Dermis blood vessel endothelial cell (primary cell): ENCODE results near the gene UBTD1. TPM values are rescaled to one million over a fixed set of nuclear protein-coding genes. Genes with fewer than 3 reads are reported as not detected.

Experiments
- DNase-seq: peaks from one replicate; pipeline ENCODE4 v3.0.0; 2010
- total RNA-seq: library from RNA; depleted of rRNA; stranded (reverse); fragments of >200 nt; gene quantifications from 2 replicates; pipeline ENCODE4 v1.2.3, GENCODE V29; 2014

UBTD1 gene
- total RNA-seq, 1 donor from 2014 or later, result 78.1 TPM

DNA sequence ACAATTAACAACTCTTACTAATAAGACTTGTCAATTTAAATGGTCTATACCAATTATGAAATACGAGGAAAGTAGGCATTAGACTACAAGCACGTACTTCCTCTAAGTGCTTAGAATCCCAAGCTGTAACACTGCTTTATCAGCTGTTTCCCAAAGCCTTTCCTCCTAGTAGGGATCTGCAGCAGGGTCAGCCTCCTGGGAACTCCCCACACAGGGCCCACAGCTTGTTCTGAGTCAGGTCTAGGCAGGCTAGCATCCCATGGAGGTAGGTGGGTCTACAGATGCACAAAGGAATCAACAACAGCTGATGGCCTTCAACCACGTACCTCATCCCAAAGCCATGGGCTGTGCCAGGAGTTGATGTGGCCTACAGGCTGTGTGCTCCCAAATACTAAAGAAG, 15.2 kb upstream of the UBTD1 start:
- DNase-seq, result peak; percentile 58

DNA sequence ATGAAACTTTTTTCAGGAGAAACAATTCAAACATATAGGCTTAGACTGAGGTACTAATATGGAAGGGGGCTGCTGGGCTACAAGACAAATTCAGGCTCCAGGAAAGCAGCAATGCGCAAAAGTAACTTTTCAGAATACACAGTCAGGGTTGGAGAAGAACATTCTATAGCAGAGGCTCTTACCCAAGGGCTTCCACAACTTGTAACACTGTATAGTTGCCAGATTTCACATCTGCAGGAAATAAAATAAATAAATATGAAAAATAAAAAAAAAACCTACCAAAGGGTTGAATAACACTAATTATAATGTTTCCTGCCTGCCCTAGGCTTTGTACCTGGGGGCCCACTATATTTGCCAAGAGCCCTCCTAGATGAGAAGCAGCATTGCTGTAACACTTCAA, 14.8 kb upstream of the UBTD1 start:
- peak; percentile 35 for DNase-seq

DNA sequence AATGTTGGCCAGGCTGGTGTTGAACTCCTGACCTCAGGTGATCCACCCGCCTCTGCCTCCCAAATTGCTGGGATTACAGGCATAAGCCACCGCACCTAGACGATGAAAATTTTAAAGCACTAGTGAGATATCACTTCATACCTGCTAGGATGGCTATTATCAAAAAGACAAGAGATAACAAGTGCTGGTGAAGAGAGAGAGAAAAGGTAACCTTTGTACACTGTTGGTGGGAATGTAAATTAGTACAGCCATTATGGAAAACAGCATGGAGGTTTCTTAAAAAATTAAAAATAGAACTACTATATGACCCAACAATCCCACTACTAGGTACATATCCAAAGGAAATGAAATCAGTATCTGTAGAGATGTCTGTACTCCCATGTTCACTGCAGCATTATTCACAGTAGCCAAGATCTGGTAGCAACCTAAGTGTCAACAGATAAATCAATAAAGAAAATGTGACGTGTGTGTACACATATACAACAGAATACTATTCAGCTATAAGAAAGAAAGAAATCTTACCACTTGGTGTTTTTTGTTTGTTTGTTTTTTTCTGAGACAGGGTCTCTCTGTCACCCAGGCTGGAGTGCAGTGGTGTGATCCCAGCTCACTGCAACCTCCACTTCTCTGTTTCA, 13.0 kb upstream of the UBTD1 start:
- no peak for DNase-seq

DNA sequence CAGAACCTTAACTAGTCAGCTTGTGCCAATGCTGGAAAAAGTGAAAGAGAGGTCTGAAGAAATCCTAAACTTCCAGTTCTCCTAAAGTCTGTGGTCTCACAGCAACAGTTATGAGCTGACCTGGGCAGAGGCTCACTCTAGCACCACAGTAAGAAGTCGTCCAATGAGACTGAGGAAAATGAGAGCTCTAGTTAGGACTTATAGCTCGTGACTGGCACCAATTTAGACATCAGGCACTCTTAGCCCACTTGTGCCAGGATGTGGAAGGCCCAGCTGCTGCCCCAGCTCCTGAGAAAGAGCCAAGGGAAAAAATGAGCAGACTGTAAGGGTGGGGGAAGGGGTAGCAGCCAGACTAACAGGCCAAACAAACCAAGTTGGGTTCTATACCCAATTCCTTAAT, 8.1 kb upstream of the UBTD1 start:
- DNase-seq, result peak; percentile 24

DNA sequence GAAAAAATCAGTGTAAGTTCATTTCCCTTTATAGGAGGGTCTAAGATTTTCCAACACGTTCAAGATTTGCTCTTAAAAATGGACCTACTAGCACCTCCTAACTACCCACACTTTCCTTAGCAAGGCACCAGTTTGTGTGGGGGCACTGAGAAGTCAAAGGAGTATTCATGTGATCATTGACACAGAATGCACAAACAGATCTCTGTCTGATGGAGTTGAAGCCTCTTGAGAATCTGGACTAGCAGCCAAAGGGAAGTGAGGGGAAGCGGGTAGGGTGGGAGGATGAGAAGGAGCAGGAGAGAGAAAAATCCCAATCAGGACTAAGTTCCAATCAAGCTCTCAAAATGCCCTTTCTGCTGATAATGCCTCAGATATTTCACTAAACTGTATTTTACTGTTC, 4.6 kb upstream of the UBTD1 start:
- no peak for DNase-seq

DNA sequence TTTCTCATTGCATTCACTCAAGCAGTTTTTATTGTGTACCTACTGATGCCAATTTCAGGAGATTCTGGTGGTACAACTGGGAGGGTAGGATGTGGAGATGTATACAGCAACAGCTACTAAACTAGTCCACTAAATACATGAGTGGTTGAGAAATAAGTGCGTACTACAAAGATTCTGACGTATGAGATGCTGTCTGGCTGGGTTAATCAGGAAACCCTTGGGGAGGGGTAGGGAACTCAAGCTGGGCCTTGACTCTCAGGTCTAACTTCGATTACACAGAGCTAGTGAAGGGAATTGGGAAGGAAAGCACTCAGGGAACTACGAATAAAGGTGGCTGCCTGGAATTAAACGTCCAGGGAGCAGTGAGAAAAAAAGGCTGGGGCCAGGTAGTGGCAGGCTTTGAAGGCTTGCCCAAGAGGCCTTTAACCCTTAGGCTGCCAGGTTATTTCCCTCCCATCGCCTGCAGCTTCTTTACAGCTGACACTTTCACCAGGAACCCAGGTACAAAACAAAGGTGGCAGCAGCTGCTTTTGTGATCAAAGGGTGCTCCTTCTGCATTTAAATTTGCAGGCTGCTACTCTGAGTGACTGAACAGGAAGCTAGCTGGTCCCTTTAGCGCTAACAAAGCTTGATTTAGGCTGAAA, 3.7 kb upstream of the UBTD1 start:
- DNase-seq, result no peak

DNA sequence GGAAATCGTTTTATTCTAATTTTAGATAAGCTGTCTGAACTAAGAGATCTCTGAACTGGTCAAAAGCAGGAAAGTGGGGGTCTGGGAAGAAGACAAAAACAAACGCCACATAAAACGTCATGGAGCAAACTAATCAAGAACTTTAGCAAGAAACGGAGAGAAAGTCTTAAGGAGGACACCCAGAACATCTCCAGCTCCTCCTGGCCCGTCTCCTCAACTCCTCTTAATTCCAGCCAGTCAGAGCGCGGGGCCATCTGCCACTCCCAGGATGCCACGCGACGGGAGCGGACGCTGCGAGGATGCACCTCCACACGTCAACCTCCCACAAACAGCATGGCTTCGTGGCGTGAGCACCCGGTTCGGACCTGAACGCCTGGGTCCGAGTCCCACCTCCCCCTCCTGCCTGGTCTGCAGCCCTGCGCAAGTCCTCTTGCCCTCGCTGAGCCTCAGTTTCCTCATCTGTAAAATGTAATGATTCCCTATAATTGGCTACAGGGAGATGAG, 1.1 kb upstream of the UBTD1 start:
- DNase-seq, result peak; percentile 82

DNA sequence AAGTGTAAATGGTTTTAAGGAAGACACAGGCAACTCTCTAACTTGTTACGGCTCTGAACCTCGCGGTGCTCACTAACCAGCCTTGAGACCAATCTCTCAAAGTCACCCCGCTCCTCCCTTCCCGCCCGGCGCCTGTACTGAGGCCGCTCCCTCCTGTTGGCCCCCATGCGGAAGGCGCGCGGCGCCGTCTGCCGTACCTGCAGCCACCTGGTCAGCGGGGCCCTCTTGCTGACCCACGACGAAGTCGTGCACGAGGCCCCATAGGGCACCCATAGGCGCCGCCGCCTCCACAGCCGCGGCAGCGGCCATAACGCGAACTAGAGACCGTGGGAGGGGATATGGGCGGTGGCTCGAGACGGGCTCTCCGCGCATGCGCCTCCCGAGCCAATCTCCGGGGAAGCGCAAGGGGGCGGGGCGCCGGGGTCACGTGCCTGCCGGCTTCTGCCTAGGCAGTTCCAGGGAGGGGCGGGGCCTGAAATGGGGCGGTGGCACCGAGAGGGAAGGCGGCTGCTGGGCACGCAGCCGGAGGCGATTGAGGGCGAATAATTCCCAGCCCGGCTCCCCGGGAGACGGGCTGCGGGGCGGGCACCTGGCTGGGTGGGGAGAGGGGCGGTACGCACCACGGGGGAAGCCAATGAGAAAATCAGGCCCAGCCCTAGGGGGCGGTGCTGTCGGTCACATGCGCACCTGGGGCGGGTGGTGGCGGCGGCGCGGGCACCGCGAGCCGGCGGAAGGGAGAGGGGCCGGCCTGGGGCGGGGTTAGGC, 466 bp upstream of the UBTD1 start, which contains the start of gene MMS19:
MMS19 (minus strand) TSS at position 347 of the 765 bp plus-strand sequence; CDS start at position 309, 38 bp downstream.
- peak; percentile 98 for DNase-seq

DNA sequence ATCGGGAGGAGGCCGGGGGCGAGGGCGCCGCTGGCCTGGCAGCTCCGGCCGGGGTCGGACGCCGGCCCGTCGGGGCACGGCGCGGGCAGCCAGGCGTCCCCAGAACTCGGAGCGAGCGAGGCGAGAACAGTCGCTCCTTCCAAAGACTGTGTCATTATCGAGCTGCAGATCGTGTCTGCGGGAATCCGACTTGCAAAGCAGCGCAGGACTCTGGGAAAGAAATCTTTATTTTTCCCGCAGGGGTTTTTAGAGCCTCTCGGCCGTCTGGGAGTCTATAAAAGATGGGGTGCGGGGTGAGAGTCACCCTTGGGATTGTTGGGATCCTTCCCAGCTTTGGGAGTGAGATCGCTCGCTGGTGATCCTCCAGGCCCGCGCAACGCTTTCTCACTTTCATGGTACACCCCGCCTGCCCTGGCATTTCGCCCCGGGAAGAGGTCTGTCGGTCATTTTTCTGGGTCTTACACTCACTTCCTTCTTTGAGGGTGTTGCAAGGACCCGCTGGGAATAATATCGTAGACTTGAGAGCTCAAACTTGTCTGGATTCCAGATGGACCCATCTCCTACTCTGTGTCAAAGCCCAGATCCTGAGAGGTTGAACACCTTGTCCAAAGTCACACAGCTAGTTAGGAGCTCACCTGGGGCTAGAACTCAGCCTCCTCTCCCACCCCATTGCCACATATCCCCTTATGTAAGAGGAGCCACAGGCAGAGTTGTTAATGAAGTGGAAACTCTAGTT, 1.0 kb downstream of the UBTD1 start:
- peak; percentile 44 for DNase-seq

DNA sequence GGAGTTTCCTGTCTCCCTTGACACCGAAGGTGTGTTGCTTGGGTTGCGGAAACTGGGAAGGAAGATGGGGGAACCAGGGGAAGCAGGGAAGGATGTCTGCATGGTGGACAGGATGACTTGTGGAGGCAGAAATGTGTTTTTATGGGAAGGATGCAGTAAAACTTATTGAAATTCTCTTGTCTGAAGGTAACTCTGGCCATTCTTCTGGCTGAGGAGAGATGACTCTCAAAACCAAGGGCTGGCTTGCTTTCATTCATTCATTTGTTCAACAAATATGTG, 1.5 kb downstream of the UBTD1 start:
- peak; percentile 71 for DNase-seq

DNA sequence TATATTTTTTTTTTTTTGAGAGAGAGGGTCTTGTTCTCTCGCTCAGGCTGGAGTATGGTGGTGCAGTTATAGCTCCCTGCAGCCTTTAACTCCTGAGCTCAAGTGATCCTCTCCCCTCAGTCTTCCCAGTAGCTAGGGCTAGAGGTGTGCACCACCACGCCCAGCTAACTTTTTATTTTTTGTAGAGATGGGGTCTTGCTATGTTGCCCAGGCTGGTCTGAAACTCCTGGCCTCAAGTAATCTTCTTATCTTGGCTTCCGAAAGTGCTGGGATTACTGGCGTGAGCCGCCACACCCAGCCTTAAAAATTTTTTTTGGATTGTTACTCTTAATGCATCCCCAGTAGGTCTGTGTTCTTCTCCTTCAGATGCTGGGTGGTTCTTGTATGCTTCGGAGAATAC, 4.2 kb downstream of the UBTD1 start:
- no peak for DNase-seq

DNA sequence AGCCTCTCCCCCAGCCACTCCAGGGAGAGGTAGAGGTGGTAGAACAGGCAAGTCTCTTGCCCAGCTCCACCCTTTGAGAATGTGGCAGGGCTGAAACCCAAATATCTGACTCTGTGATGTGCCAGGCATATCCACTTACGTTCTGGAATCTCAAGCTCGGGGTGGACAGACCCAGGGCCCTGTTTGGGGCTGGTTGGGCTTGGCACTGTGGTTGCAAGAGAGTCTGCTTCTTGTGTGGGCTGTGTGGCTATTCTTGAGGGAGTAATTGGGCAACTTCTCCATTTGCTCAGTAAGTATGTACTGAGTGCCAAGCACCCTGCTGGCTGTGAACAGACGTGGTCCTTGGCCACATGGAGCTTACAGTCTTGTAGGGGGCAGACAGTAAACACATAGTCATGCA, 4.7 kb downstream of the UBTD1 start:
- DNase-seq, result no peak

DNA sequence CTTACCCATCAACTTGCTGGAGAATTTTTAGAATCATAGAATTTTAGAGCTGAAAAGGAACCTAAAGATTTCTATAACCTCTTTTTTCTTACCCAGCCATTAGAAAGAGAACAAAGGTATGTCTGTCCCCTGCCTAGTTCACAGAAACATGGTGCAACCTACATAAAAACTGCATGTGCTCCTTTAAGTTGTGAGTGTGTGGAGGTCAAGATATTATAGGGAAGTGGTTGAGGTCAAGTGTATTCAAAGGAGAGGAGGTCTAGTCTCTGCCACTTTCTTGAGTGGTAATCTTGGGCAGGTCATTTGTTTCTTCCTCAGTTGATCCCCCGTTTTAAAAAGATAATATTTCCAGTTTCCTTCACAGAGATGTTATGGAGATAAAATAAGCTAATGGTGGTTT, 6.4 kb downstream of the UBTD1 start:
- no peak for DNase-seq

DNA sequence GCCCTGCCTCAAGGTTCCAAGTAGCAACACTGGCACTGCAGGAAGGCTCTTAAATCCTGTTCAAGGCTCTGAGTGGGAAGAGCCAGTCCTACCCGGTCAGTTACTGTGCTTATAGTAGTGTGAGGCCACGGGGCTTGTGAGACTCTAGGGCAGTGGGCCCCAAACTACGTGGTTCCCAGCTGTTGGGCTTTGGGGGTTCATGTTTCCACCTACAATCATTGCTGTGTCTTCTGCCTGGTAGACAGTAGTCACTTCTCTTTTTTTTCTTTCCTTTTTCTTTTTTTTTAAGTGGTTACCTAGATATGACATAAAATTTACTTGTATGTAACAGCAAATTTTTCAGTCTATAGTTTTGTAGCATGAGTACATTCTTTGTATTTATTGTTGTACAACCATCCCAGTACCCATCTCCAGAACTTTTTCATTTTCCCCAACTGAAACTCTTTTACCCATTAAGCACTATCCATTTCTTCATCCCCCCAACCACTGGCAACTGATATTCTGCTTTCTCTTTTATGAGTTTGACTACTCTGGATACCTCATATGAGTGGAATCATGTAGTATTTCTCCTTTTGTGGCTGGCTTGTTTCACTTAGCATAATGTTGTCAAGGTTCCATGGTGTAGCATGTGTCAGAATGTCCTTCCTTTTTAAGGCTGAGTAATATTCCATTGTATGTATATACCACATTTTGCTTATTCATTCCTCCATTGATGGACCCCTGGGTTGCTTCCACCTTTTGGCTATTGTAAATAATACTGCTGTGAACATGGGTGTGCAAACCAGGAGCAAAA, 7.7 kb downstream of the UBTD1 start:
- DNase-seq, result no peak

DNA sequence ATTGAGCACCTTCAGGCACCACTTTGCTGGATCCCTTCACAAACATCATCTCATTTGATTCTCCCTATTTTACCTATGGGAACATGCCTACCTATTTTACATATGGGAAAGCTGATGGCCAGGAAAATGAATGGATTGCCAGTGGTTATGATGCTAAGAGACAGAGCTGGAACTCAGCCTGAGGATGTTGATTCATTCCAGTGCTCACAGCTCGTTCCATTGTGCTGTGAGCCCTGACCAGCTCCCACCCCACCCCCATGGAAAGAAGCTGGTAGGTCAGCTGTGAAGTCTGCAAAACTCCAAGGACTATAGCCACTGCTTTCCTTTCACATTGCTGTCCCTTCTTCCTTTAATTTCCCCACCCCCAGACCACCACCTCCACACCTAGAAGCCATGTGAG, 9.6 kb downstream of the UBTD1 start:
- peak; percentile 84 for DNase-seq

DNA sequence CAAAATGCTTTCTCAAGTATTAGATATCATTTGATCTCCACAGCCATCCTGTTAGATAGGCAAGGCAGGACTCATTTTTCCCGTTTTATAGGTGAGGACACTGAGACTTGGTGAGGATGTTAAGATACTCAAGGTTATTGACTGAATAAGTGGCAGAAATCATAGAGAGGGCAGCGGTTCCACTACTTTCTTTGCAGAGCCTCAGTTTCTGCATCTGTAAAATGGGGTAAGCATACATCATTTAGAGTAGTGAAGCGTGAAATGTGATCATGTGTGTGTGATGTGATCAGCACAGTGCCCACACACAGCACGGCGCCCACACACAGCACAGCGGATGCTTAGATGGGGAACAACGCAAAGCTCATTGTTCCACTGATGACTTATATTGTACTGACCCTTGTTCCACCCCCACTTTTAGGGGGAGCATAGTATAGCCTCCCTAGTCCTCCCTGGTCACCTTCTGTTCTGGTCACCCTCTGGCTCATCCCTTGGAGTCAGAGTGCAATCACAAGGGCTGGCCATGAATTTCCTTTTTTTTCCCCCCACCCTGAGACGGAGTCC, 10.5 kb downstream of the UBTD1 start:
- DNase-seq, result no peak

DNA sequence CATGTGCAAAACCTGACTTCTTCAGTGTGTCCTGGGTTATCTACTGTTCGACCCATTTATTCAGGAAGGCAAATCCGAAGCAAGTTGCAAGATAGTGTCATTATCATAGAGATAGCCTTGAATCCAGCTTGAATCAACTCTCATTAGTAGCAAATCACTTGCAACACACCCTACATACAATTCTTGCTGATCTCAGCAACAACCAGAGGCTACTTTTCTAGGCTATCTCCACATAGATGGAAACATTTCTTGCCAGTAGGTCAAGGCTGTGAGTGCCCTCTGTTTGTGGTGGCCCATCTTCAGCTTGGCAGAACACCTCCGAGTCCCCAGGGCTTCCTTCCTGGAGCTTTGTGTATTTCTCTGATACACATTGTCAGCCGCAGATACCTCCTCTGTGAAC, 12.0 kb downstream of the UBTD1 start:
- no peak for DNase-seq

DNA sequence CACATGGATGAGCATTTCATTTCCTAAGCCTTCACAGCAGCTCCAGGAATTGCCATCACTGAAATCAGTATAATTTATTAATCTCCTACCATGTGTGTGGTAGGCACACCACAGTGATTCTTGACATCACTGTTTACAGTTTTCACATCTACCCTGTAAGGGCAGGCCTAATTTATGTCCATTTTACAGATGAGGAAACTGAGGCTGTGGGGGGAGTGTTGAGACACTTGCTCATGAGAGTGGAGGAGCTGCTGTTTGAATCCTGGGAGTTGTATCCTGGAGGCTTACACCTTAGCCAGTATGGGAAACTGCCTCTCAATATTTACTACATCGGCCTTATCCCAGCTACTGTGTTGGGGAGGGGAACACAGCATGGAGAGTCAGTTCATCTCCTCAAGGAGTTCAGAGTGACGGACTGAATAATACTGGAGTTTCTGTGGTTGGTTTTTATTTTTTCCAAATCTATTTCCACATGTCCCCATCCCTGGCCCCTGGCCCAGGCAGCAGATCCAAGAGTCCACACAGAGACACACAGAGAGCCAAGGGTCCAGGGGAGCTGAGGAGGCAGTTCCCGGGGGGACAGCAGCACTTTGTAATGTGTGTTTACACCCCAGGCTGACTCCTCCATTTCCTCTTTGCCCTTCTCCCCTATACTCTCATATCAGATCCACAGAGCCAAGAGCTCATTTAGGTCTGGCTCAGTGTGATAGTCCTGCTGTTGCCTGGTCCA, 13.2 kb downstream of the UBTD1 start:
- no peak for DNase-seq

DNA sequence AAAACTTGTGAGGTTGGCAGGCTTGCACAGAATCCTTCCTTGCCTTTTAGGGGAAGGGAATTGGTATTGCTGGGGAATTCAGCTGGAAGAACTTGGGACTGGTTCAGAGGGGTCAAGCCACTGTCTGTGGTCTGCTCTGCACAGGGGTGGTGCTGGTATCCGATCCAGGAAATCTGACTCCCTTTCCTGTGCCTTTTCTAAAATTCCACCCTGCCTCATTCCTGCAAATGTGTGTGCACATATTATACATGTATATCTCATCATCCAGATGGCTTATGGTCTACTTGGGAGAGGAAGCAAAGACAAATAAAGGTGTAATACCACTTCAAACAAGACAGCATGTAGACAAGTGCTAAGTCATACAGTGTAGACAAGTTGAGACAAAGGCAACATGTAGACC, 14.3 kb downstream of the UBTD1 start:
- DNase-seq, result no peak

DNA sequence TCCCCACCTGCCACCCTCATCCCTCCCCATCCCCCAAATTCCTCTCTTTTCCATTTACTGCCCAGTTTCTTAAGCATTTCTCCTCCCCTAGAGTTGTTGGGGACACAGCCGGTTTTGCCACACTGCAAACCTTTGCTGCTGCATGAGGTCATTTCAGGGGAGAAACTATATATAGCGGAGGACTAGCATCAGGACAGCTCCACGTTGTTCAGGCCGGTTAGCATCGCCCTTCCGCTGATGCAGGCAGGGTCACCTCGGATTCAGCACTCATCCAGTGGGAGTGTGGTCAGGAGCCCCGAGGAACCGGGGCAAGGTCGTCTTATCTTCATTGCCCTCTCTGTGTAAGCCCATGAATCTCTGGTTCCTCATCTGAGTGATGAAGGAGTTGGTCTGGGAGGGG, 15.6 kb downstream of the UBTD1 start:
- no peak for DNase-seq

DNA sequence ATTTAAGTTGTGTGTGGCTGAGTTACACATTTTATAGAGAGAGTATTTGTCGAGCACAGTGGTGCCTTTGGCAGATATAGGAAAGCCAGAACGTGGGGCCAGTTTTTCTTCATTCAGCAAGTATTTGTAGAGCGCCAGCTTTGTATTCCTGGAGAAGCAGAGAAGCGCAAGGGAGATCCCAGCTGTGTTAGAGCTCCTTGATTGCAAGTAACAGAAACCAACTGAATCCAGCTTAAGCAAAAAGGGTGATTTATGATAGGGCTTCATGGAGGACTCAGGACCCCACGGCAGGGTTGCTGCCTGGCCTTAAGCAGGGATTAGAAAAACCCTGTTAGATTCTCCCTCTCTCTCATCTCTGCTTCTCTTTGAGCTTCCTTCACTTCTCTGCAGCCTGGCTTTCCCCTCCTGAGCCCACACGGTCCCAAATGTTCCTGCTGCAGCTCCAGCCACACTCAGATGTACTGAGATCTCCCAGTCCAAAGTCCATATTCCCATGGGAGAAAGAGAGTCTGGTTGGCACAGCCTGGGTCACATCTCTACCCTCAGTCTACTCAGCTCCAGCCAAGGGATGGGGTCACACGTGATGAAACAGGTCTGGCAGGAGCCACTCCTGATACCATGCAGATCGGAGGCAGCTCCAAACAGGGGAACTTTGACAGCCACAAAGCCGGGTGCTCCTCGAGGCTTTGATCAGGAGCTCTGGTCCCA, 16.7 kb downstream of the UBTD1 start:
- DNase-seq, result no peak
